ENCODE results near the gene SGK1.

SGK1 gene

DNA sequence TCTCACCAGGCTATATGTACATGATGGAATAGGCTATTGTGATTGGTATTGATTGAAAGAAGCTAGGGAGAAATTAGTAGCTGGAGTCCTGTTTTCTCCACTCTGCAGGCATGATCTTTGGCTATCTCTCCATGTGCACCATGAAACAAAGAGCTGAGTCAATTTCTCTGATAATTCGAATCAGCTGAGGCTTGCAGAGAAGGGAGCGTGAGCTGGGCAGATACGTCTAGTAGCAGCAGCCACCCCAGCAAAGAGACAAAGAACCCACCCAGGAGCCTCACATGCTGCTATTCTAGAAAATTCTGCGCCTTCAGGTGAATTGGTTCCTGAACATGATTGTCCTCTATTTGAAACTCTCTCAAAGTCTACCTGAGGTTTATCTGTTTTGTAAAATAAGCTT lies 6.9 kb upstream of the SGK1 start:
- H3K27ac ChIP-seq = no peak overlapping the region
- no peak overlapping the region for H3K4me2 ChIP-seq
- TF ChIP-seq, protein P1, sequence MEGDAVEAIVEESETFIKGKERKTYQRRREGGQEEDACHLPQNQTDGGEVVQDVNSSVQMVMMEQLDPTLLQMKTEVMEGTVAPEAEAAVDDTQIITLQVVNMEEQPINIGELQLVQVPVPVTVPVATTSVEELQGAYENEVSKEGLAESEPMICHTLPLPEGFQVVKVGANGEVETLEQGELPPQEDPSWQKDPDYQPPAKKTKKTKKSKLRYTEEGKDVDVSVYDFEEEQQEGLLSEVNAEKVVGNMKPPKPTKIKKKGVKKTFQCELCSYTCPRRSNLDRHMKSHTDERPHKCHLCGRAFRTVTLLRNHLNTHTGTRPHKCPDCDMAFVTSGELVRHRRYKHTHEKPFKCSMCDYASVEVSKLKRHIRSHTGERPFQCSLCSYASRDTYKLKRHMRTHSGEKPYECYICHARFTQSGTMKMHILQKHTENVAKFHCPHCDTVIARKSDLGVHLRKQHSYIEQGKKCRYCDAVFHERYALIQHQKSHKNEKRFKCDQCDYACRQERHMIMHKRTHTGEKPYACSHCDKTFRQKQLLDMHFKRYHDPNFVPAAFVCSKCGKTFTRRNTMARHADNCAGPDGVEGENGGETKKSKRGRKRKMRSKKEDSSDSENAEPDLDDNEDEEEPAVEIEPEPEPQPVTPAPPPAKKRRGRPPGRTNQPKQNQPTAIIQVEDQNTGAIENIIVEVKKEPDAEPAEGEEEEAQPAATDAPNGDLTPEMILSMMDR (conservative IDR thresholded peaks at IDR 0.05; ENCODE audit: low read depth, low read length) = no peak
- H3K4me1 ChIP-seq (ENCODE audit: low read depth, poor library complexity, severe bottlenecking) = peaks cover 16% of the 10 kb centered on the region
- no peak overlapping the region for H3K9ac ChIP-seq
- H3K79me2 ChIP-seq (ENCODE audit: insufficient read depth, low read depth) = no peaks in the 10 kb centered on the region
- no peak overlapping the region for H3K4me3 ChIP-seq (IDR thresholded peaks at IDR 0.05; ENCODE audit: insufficient read depth, low read depth, low read length)
- H3K36me3 ChIP-seq (ENCODE audit: insufficient read depth) = no peaks in the 10 kb centered on the region
- H4K20me1 ChIP-seq (ENCODE audit: insufficient read depth) = no peaks in the 10 kb centered on the region
- H3K27me3 ChIP-seq (ENCODE audit: insufficient read depth, low read depth) = no peaks in the 10 kb centered on the region
- no peak overlapping the region for H2AFZ ChIP-seq (ENCODE audit: low read depth)

DNA sequence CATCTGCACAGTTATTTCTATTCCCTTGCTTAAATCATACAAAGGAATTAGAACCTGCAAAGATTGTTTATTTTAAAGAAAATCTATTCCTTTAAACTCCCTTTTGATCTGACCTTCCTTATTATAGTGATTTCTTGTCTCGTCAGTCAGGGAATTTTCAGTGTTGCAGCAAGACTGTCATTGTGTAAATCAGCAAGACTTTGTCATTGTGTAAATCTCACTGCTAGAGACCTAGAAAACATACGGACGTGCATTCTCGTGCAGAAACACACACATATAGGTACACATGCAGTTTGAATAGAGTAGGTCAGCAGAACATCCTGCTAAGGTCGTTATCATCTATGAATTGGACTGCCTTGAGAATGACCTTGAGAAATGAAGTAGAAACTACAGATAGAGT lies 6.2 kb upstream of the SGK1 start:
- Histone ChIP-seq H4K20me1 (ENCODE audit: insufficient read depth) (no peaks in the 10 kb centered on the region), H3K9ac (no peak overlapping the region), H3K4me1 (ENCODE audit: low read depth, poor library complexity, severe bottlenecking) (peaks cover 13% of the 10 kb centered on the region), H3K4me2 (no peak overlapping the region), H3K79me2 (ENCODE audit: insufficient read depth, low read depth) (no peaks in the 10 kb centered on the region), H3K27ac (no peak overlapping the region), H2AFZ (ENCODE audit: low read depth) (no peak overlapping the region), H3K27me3 (ENCODE audit: insufficient read depth, low read depth) (no peaks in the 10 kb centered on the region), H3K36me3 (ENCODE audit: insufficient read depth) (no peaks in the 10 kb centered on the region), H3K4me3 (IDR thresholded peaks at IDR 0.05; ENCODE audit: insufficient read depth, low read depth, low read length) (no peak overlapping the region)
- TF ChIP-seq, protein P1 (conservative IDR thresholded peaks at IDR 0.05; ENCODE audit: low read depth, low read length) = no peak

DNA sequence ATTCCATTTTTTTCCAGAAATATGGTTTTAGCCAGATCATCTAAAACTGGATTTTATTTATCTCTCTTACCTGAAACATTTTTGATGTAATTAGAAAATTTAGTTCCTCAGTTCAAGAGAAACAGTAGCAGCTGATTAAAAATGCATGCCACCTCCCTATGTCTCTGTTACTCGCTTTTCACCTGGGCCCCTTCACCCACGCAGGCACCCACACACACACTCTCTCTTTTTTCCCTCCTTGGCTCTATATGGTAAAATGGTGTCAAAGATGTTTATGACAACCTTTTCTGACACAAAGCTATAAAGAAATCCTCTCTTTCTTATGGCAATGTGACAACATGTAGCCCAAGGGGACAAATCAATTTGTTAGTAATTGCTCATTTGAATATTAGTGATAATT lies 5.8 kb upstream of the SGK1 start:
- Histone ChIP-seq H3K4me3 (IDR thresholded peaks at IDR 0.05; ENCODE audit: insufficient read depth, low read depth, low read length) (no peak overlapping the region), H3K27me3 (ENCODE audit: insufficient read depth, low read depth) (no peaks in the 10 kb centered on the region), H3K9ac (no peak overlapping the region), H3K79me2 (ENCODE audit: insufficient read depth, low read depth) (no peaks in the 10 kb centered on the region), H2AFZ (ENCODE audit: low read depth) (no peak overlapping the region), H3K27ac (no peak overlapping the region), H3K36me3 (ENCODE audit: insufficient read depth) (no peaks in the 10 kb centered on the region), H4K20me1 (ENCODE audit: insufficient read depth) (no peaks in the 10 kb centered on the region), H3K4me1 (ENCODE audit: low read depth, poor library complexity, severe bottlenecking) (peaks cover 9% of the 10 kb centered on the region), H3K4me2 (no peak overlapping the region)
- TF ChIP-seq, protein P1 (conservative IDR thresholded peaks at IDR 0.05; ENCODE audit: low read depth, low read length) = no peak

DNA sequence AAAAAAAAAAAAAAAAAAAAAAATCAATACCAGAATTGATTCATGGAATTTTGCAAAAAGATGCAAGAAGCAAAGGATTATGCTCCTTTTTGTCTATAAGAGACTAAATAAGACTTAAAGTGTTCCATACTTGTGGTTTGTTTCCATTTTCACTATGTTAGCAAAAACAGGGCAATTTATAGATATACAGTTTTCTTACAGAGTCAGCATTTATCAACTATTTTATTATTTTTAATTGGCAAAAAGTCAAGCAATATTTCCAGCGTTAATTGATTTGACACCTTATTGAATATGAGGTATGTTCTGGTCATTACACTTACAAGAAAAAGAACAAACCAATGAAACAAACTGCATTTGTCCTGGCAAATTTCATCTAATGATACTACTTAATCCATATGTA lies 5.4 kb upstream of the SGK1 start:
- Histone ChIP-seq H3K4me2 (no peak overlapping the region), H3K27me3 (ENCODE audit: insufficient read depth, low read depth) (no peaks in the 10 kb centered on the region), H3K79me2 (ENCODE audit: insufficient read depth, low read depth) (no peaks in the 10 kb centered on the region), H3K9ac (no peak overlapping the region), H2AFZ (ENCODE audit: low read depth) (no peak overlapping the region), H4K20me1 (ENCODE audit: insufficient read depth) (no peaks in the 10 kb centered on the region), H3K36me3 (ENCODE audit: insufficient read depth) (no peaks in the 10 kb centered on the region), H3K4me1 (ENCODE audit: low read depth, poor library complexity, severe bottlenecking) (peaks cover 6% of the 10 kb centered on the region), H3K4me3 (IDR thresholded peaks at IDR 0.05; ENCODE audit: insufficient read depth, low read depth, low read length) (no peak overlapping the region), H3K27ac (no peak overlapping the region)
- TF ChIP-seq, protein P1 (conservative IDR thresholded peaks at IDR 0.05; ENCODE audit: low read depth, low read length) = no peak

Data from KMS-11 (cell line).